ENCODE results near the gene ADAMTS5.

The ADAMTS5 gene

GRCh38 chr21:26883768-26884167, 83.1 kb downstream of the ADAMTS5 start:
- no peak for DNase-seq

GRCh38 chr21:26881504-26882228, 85.2 kb downstream of the ADAMTS5 start:
- DNase-seq: peak; percentile 57

GRCh38 chr21:26877018-26877417, 89.9 kb downstream of the ADAMTS5 start:
- DNase-seq: peak; percentile 47

DNA sequence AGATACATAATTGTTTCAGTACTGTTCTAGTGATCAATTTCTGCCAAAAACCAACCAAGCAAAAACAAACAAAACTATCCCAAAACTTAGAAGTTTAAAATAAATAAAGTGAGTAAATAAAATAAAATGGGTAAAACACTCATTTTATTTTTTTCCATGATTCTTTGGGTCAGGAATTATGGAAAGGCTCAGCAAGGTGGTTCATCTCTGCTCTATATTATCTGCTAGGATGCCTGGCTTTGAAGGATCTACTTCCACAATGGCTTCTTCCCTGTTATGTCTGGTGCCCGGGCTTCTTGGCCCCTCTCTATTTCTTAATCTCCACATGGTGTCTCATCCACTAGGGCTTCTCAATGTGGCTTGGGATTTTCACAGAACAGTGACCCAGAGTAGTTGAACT, 92.5 kb downstream of the ADAMTS5 start:
- DNase-seq: no peak
